GM23248 (cell line): ENCODE measurements around the gene SLC45A2. TPM values are rescaled to one million over a fixed set of nuclear protein-coding genes. Genes with fewer than 3 reads are reported as not detected.
A peak's percentile ranks its signal among the peaks of the same experiment; 100 is the strongest.

ENCODE experiments used
- DNase-seq: peaks from one replicate; pipeline ENCODE4 v3.0.0-alpha.2; 2015
- H2AFZ ChIP-seq: fragments of 200-600 bp; sonication (generic); 2 replicates; pipeline ENCODE4 v1.6.1; 2016; ENCODE audit warnings: antibody characterized with exemption
- H3F3A ChIP-seq: fragments of 200-600 bp; sonication (generic); 2 replicates; pipeline ENCODE4 v1.6.1; 2016; ENCODE audit warnings: mild to moderate bottlenecking, antibody characterized with exemption, mixed run types; ENCODE audit not compliant: insufficient read depth
- H3K27ac ChIP-seq: fragments of 200-600 bp; sonication (generic); 2 replicates; pipeline ENCODE4 v1.5.1; 2016; ENCODE audit warnings: mild to moderate bottlenecking
- H3K27me3 ChIP-seq: fragments of 200-600 bp; sonication (generic); replicated peaks from 2 replicates; pipeline ENCODE4 v1.6.1; 2016; ENCODE audit warnings: mild to moderate bottlenecking; ENCODE audit not compliant: insufficient read depth
- H3K36me3 ChIP-seq: fragments of 200-600 bp; sonication (generic); 2 replicates; pipeline ENCODE4 v1.6.1; 2016; ENCODE audit warnings: low read depth, mild to moderate bottlenecking
- H3K4me1 ChIP-seq: fragments of 200-600 bp; sonication (generic); 2 replicates; pipeline ENCODE4 v1.6.1; 2016; ENCODE audit warnings: mild to moderate bottlenecking; ENCODE audit not compliant: insufficient read depth
- H3K4me2 ChIP-seq: fragments of 200-600 bp; sonication (generic); one replicate; pipeline ENCODE4 v1.6.1; 2016; ENCODE audit warnings: mild to moderate bottlenecking; ENCODE audit not compliant: unreplicated experiment
- H3K4me3 ChIP-seq: fragments of 200-600 bp; sonication (generic); 2 replicates; pipeline ENCODE4 v1.5.1; 2016; ENCODE audit warnings: mild to moderate bottlenecking
- H3K79me2 ChIP-seq: fragments of 200-600 bp; sonication (generic); 2 replicates; pipeline ENCODE4 v1.6.1; 2016; ENCODE audit warnings: mild to moderate bottlenecking; ENCODE audit not compliant: insufficient read depth
- H3K9ac ChIP-seq: fragments of 200-600 bp; sonication (generic); 2 replicates; pipeline ENCODE4 v1.6.1; 2016; ENCODE audit warnings: mild to moderate bottlenecking
- H3K9me2 ChIP-seq: fragments of 200-600 bp; sonication (generic); 2 replicates; pipeline ENCODE4 v1.6.1; 2016; ENCODE audit warnings: mixed run types, mild to moderate bottlenecking, moderate library complexity; ENCODE audit not compliant: insufficient read depth
- H3K9me3 ChIP-seq: fragments of 200-600 bp; sonication (generic); one replicate; pipeline ENCODE4 v1.6.1; 2017; ENCODE audit warnings: low read depth
- H4K20me1 ChIP-seq: fragments of 200-600 bp; sonication (generic); 2 replicates; pipeline ENCODE4 v1.6.0; 2016; ENCODE audit not compliant: insufficient read depth
- EZH2 ChIP-seq: fragments of 200-600 bp; sonication (generic); IDR thresholded peaks from 2 replicates; pipeline ENCODE4 v1.6.1; 2018; ENCODE audit warnings: antibody characterized with exemption, mild to moderate bottlenecking; ENCODE audit not compliant: insufficient read depth, poor library complexity, severe bottlenecking
- EZH2phosphoT487 ChIP-seq: fragments of 200-600 bp; sonication (generic); IDR thresholded peaks from 2 replicates; pipeline ENCODE4 v1.6.1; 2018; ENCODE audit warnings: antibody characterized with exemption, moderate library complexity, mild to moderate bottlenecking, low read depth; ENCODE audit not compliant: insufficient read depth
- WGBS, 2 experiments: methylation state at CpG; one replicate each; pipeline ENCODE4 v1.1.6; 2015 to 2017; ENCODE audit warnings: low lambda C conversion rate in 2 of 2, low coverage in 1 of 2; ENCODE audit errors: missing lambda C conversion rate in 2 of 2; 5-methylcytosine and 5-hydroxymethylcytosine counted together
- in situ Hi-C: fragments of 300-500 bp; cut with MboI; formaldehyde crosslinking; loops from 2 replicates; pipeline ENCODE4 v1.15.0; 2020
- polyA plus RNA-seq: library from polyadenylated mRNA; unstranded; fragments of >200 nt; fragmentation: Nextera tagmentation; extraction: Ambion mirVana; gene quantifications from 2 replicates; pipeline ENCODE4 v1.2.1, GENCODE V29; 2016
- total RNA-seq: library from RNA; depleted of rRNA; stranded (reverse); fragments of >200 nt; shearing (Covaris generic); gene quantifications from 2 replicates; pipeline ENCODE4 v1.2.3, GENCODE V29; 2014

The SLC45A2 gene
- total and polyA plus RNA-seq, 2 experiments from 2014 or later: not detected

- Histone ChIP-seq H3K27ac (no peak overlapping the region), H3K4me3 (no peak overlapping the region), H3F3A (0 out of 2 replicates have a peak, but pooled peaks cover 9% of the 10 kb centered on the region), H3K4me2 (no peak overlapping the region), H3K9ac (no peak overlapping the region), H4K20me1 (no peaks in the 10 kb centered on the region), H3K9me2 (no peaks in the 10 kb centered on the region; the same call in 1 of the 2 replicates), H2AFZ (no peak overlapping the region), H3K9me3 (no peaks in the 10 kb centered on the region), H3K27me3 (no peaks in the 10 kb centered on the region), H3K4me1 (peaks cover 11% of the 10 kb centered on the region), H3K36me3 (peaks cover 14% of the 10 kb centered on the region; the same call in 1 of the 2 replicates), H3K79me2 (no peaks in the 10 kb centered on the region)
- no peak for DNase-seq
- 87 to 91% methylated on average over 6 of the region's 6 CpGs for WGBS, 2 experiments
- in situ Hi-C loops: no loop called here
- TF ChIP-seq EZH2: no peak
- no peak for TF ChIP-seq EZH2phosphoT487
Measured at GRCh38 chr5:33985447-33985846, 954 bp upstream of the SLC45A2 start.

- 94 to 95% methylated on average over 15 of the region's 15 CpGs for WGBS, 2 experiments
- Histone ChIP-seq H3F3A (0 out of 2 replicates have a peak, but pooled peaks cover 9% of the 10 kb centered on the region), H3K4me3 (no peak overlapping the region), H2AFZ (no peak overlapping the region), H3K79me2 (no peaks in the 10 kb centered on the region), H3K27ac (no peak overlapping the region), H3K4me1 (peaks cover 11% of the 10 kb centered on the region), H4K20me1 (no peaks in the 10 kb centered on the region), H3K9ac (no peak overlapping the region), H3K9me2 (no peaks in the 10 kb centered on the region; the same call in 1 of the 2 replicates), H3K27me3 (no peaks in the 10 kb centered on the region), H3K4me2 (no peak overlapping the region), H3K9me3 (no peaks in the 10 kb centered on the region), H3K36me3 (peaks cover 11% of the 10 kb centered on the region; the same call in 1 of the 2 replicates)
- no peak for TF ChIP-seq EZH2
- TF ChIP-seq EZH2phosphoT487: no peak
- in situ Hi-C loops: no loop called here
- no peak for DNase-seq
Measured at GRCh38 chr5:33984178-33984577, 315 bp downstream of the SLC45A2 start.

GRCh38 chr5:33981408-33982162, 2.9 kb downstream of the SLC45A2 start:
- Histone ChIP-seq H3K36me3 (no peaks in the 10 kb centered on the region), H3K4me1 (peaks cover 11% of the 10 kb centered on the region), H2AFZ (0 out of 2 replicates have a peak overlapping the region, but pooled peaks have one; percentile 21), H3K27ac (no peak overlapping the region), H3K27me3 (no peaks in the 10 kb centered on the region), H3K9me2 (no peaks in the 10 kb centered on the region; the same call in 1 of the 2 replicates), H4K20me1 (no peaks in the 10 kb centered on the region), H3K4me3 (no peak overlapping the region), H3K4me2 (peak overlapping the region; percentile 15), H3F3A (0 out of 2 replicates have a peak, but pooled peaks cover 9% of the 10 kb centered on the region), H3K79me2 (no peaks in the 10 kb centered on the region), H3K9me3 (no peaks in the 10 kb centered on the region), H3K9ac (no peak overlapping the region)
- in situ Hi-C loops: no loop called here
- peak; percentile 53 for DNase-seq
- no peak for TF ChIP-seq EZH2phosphoT487
- WGBS, 2 experiments: 53 to 58% methylated on average over 8 of the region's 8 CpGs

GRCh38 chr5:33980030-33980429, 4.5 kb downstream of the SLC45A2 start:
- no peak overlapping the region for H3K4me2 ChIP-seq
- H3K9ac ChIP-seq: no peak overlapping the region
- no peaks in the 10 kb centered on the region for H3K79me2 ChIP-seq
- WGBS, 2 experiments: 61 to 64% methylated on average over 3 of the region's 3 CpGs
- no peak for DNase-seq
- H3K4me3 ChIP-seq: no peak overlapping the region
- H2AFZ ChIP-seq: no peak overlapping the region
- in situ Hi-C loops: no loop called here
- H3K9me2 ChIP-seq: no peaks in the 10 kb centered on the region
- no peaks in the 10 kb centered on the region for H3K9me3 ChIP-seq
- no peaks in the 10 kb centered on the region for H3K36me3 ChIP-seq
- H4K20me1 ChIP-seq: no peaks in the 10 kb centered on the region
- H3K4me1 ChIP-seq: peaks cover 11% of the 10 kb centered on the region
- TF ChIP-seq EZH2 (no peak), EZH2phosphoT487 (no peak)
- 0 out of 2 replicates have a peak, but pooled peaks cover 9% of the 10 kb centered on the region for H3F3A ChIP-seq
- no peak overlapping the region for H3K27ac ChIP-seq
- no peaks in the 10 kb centered on the region for H3K27me3 ChIP-seq
